ENCODE results near the gene TRPV4.

DNA sequence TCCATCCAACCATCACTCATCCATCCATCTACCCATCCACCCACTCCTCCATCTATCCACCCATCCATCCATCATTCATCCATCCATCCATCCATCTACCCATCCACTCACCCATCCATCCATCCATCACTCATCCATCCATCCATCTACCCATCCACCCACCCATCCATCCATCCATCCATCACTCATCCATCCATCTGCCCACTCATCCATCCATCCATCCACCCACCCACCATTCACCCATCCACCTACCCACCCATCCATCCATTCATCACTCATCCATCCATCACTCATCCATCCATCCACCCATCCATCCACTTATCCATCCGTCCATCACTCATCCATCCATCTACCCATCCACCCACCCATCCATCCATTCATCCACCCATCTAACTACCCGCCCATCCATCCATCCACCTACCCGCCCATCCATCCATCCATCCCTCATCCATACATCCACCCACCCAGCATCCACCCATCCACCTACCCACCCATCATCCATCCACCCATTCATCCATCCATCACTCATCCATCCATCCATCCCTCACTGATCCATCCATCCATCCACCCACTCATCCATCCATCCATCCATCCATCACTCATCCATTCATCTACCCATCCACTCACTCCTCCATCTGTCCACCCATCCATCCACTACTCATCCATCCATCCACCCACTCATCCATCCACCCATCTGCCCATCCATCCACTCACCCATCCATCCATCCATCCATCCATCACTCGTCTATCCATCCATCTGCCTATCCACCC lies 24.1 kb downstream of the TRPV4 start:
- TF ChIP-seq CTCF (IDR thresholded peaks at IDR 0.05; ENCODE audit: low read depth, low read length) (no peak), POLR2A (IDR thresholded peaks at IDR 0.05; ENCODE audit: extremely low read depth, insufficient read length) (no peak)

Data from NB4 (cell line).